ENCODE data around the gene NIPBL. TPM values are rescaled to one million over a fixed set of nuclear protein-coding genes. Genes with fewer than 3 reads are reported as not detected.

NIPBL gene
- total and polyA plus RNA-seq, 2 of the 8 experiments (the other 6 are each of a cell fraction or from before 2014, with no cell fraction given): 21.1 to 53.5 TPM

GRCh38 chr5:36982146-36982545 is 105.6 kb downstream of the NIPBL start:
- no peak overlapping the region for H3K27ac ChIP-seq (ENCODE audit: low read depth, low read length)
- no peak overlapping the region for H3K56ac ChIP-seq (replicated peaks; ENCODE audit: insufficient read length, low read depth, low read length)
- H3K23ac ChIP-seq (ENCODE audit: insufficient read length): no peak overlapping the region
- H3K4ac ChIP-seq (replicated peaks; ENCODE audit: insufficient read length, low read depth, low read length): no peak overlapping the region
- H2BK120ac ChIP-seq (replicated peaks; ENCODE audit: low read depth, low read length): no peak overlapping the region
- H3K9ac ChIP-seq (replicated peaks in 1 of 4; ENCODE audit: extremely low read depth in 1 of 4, low read depth in 3 of 4, low read length in 3 of 4): no peak overlapping the region
- H3K23me2 ChIP-seq (ENCODE audit: low read depth, low read length): no peaks in the 10 kb centered on the region
- no peak overlapping the region for H2BK12ac ChIP-seq (ENCODE audit: low read depth, low read length)
- FAIRE-seq (no peak), DNase-seq (ENCODE audit: low read depth in 1 of 2, low spot score in 2 of 2) (no peak)
- no peak overlapping the region for H4K5ac ChIP-seq (ENCODE audit: insufficient read length, low read depth, low read length)
- ChIA-PET POLR2A (ENCODE audit: partially characterized antibody) (no interaction called here), CTCF (ENCODE audit: partially characterized antibody) (no interaction called here)
- WGBS, 2 experiments (ENCODE audit: extremely low coverage in 1 of 2, insufficient coverage in 1 of 2, insufficient read length in 1 of 2, insufficient replicate concordance in 2 of 2, low coverage in 1 of 2, low lambda C conversion rate in 2 of 2, missing lambda C conversion rate in 1 of 2): 89% methylated on average over 1 of the region's 1 CpG; no CpG with 5 or more reads in 1 of the 2 experiments
- H2BK20ac ChIP-seq (ENCODE audit: low read length): no peak overlapping the region
- H2BK5ac ChIP-seq (ENCODE audit: low read depth, low read length): no peak overlapping the region
- H3K27me3 ChIP-seq (replicated peaks in 1 of 4; ENCODE audit: control insufficient read depth in 3 of 4, extremely low read depth in 1 of 4, insufficient read depth in 3 of 4, low read length in 3 of 4): no peaks in the 10 kb centered on the region
- peaks cover 0 to 7% (median 2%) of the 10 kb centered on the region in 4 experiments; a peak in 2 of 8 replicates for H3K36me3 ChIP-seq (ENCODE audit: control insufficient read depth in 2 of 4, insufficient read depth in 4 of 4, low read length in 3 of 4)
- no peaks in the 10 kb centered on the region for H3K4me1 ChIP-seq (replicated peaks in 1 of 4; ENCODE audit: control insufficient read depth in 3 of 4, insufficient read depth in 4 of 4, low read length in 3 of 4)
- peaks cover 0 to 1% of the 10 kb centered on the region in 2 experiments for H4K20me1 ChIP-seq (replicated peaks in 1 of 2; ENCODE audit: control insufficient read depth in 1 of 2, insufficient read depth in 2 of 2, low read length in 2 of 2)
- H4K91ac ChIP-seq (replicated peaks; ENCODE audit: insufficient read length, low read length): no peak overlapping the region
- H3K4me3 ChIP-seq (ENCODE audit: extremely low read depth in 1 of 4, insufficient read depth in 2 of 4, low read depth in 3 of 4, low read length in 4 of 4): no peak overlapping the region
- H3K79me1 ChIP-seq (ENCODE audit: low read depth, low read length): no peaks in the 10 kb centered on the region
- H2BK15ac ChIP-seq (ENCODE audit: low read length): no peak overlapping the region
- H3K4me2 ChIP-seq (ENCODE audit: insufficient read depth in 1 of 2, low read depth in 2 of 2, low read length in 2 of 2): no peak overlapping the region
- no peak overlapping the region for H3K18ac ChIP-seq (ENCODE audit: extremely low read depth, low read length)
- no peak overlapping the region for H4K8ac ChIP-seq (ENCODE audit: extremely low read depth, insufficient read depth, low read length)
- H2AFZ ChIP-seq (ENCODE audit: low read length): no peak overlapping the region
- no peak overlapping the region for H3K14ac ChIP-seq (ENCODE audit: insufficient read length)
- no peaks in the 10 kb centered on the region for H3K9me3 ChIP-seq (ENCODE audit: insufficient read depth in 2 of 2, low read depth in 1 of 2, low read length in 1 of 2)
- H3K79me2 ChIP-seq (ENCODE audit: control insufficient read depth in 1 of 2, insufficient read depth in 2 of 2, low read length in 2 of 2): peaks cover 0 to 34% of the 10 kb centered on the region in 2 experiments; a peak in 2 of 4 replicates
- H2AK5ac ChIP-seq (ENCODE audit: low read depth, low read length): no peak overlapping the region
- no peak for TF ChIP-seq NANOG (IDR thresholded peaks at IDR 0.05; ENCODE audit: insufficient read depth, low read depth, low read length, poor library complexity, severe bottlenecking)
- TF ChIP-seq BACH1 (IDR thresholded peaks at IDR 0.05; ENCODE audit: low read length): no peak
- TF ChIP-seq HDAC6 (IDR thresholded peaks at IDR 0.05; ENCODE audit: low read depth, low read length): no peak
- no peak for TF ChIP-seq TAF7 (optimal IDR thresholded peaks at IDR 0.05; ENCODE audit: borderline replicate concordance, low read depth, low read length)
- no peak for TF ChIP-seq EGR1 (IDR thresholded peaks at IDR 0.05; ENCODE audit: borderline replicate concordance, low read depth, low read length)
- no peak for TF ChIP-seq NRF1 (IDR thresholded peaks at IDR 0.05; ENCODE audit: low read depth, low read length)
- TF ChIP-seq SIN3A (conservative IDR thresholded peaks at IDR 0.05 in 1 of 2, IDR thresholded peaks at IDR 0.05 in 1 of 2; ENCODE audit: low read depth in 1 of 2, low read length in 2 of 2): no peak
- TF ChIP-seq, protein P1, sequence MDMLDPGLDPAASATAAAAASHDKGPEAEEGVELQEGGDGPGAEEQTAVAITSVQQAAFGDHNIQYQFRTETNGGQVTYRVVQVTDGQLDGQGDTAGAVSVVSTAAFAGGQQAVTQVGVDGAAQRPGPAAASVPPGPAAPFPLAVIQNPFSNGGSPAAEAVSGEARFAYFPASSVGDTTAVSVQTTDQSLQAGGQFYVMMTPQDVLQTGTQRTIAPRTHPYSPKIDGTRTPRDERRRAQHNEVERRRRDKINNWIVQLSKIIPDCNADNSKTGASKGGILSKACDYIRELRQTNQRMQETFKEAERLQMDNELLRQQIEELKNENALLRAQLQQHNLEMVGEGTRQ (IDR thresholded peaks at IDR 0.05; ENCODE audit: low read length): no peak
- TF ChIP-seq PHF8 (conservative IDR thresholded peaks at IDR 0.05; ENCODE audit: low read depth, low read length): no peak
- TF ChIP-seq BCL11A (IDR thresholded peaks at IDR 0.05; ENCODE audit: low read depth in 2 of 2, low read length in 2 of 2): no peak
- TF ChIP-seq MAX (IDR thresholded peaks at IDR 0.05): no peak
- no peak for TF ChIP-seq EP300 (IDR thresholded peaks at IDR 0.05; ENCODE audit: borderline replicate concordance in 1 of 2, low read depth in 2 of 2, low read length in 2 of 2)
- TF ChIP-seq SP1 (IDR thresholded peaks at IDR 0.05; ENCODE audit: low read depth, low read length): no peak

Data from H1 (cell line).